Sigmoid colon (tissue), 4 donors: ENCODE data around the gene CTSA.

Source experiments
- EP300 ChIP-seq, 4 donors: sonication (generic); formaldehyde crosslinking; IDR thresholded peaks; one replicate each; pipeline ENCODE4 v1.6.1; 2017; ENCODE audit warnings: antibody characterized with exemption in 4 of 4
- POLR2A ChIP-seq, 2 donors: fragments of 450-650 bp; IDR thresholded peaks; one replicate each; pipeline ENCODE4 v1.6.1; 2016; ENCODE audit warnings: antibody characterized with exemption in 2 of 2, mild to moderate bottlenecking in 2 of 2, moderate library complexity in 2 of 2
- POLR2AphosphoS5 ChIP-seq, 4 donors: sonication (generic); formaldehyde crosslinking; IDR thresholded peaks; one replicate each; pipeline ENCODE4 v1.6.1; 2017; ENCODE audit warnings: antibody characterized with exemption in 4 of 4
- TF ChIP-seq, protein P1 (sequence below), 4 experiments: fragments of 450-650 bp in 3 of 4; fragments of 200-600 bp in 1 of 4; IDR thresholded peaks; one replicate each; pipeline ENCODE4 v1.5.1; 2016 to 2019; ENCODE audit warnings: antibody characterized with exemption in 4 of 4, mild to moderate bottlenecking in 3 of 4, moderate library complexity in 2 of 4

DNA sequence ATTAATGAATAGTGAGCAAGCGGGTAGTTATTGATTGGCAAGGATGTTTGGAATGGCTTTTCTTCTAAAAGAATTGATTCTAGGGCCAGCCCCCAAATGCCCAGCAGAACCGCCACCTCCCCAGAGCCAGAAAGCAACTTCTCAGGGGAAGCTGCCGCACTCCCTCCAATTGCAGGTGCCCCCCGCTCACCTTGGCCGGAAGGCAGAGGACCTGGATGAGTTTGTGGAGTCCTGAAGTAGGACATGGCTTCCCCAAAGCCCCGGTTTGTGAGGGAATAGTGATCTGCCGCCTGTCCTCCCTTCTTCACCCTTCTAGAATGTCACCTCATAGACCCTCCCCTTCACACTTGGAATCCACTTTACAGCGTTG is 3.8 kb upstream of the CTSA start, which contains the start of gene SPATA25:
- no peak for TF ChIP-seq POLR2A (IDR thresholded peaks at IDR 0.05)
- TF ChIP-seq, protein P1, sequence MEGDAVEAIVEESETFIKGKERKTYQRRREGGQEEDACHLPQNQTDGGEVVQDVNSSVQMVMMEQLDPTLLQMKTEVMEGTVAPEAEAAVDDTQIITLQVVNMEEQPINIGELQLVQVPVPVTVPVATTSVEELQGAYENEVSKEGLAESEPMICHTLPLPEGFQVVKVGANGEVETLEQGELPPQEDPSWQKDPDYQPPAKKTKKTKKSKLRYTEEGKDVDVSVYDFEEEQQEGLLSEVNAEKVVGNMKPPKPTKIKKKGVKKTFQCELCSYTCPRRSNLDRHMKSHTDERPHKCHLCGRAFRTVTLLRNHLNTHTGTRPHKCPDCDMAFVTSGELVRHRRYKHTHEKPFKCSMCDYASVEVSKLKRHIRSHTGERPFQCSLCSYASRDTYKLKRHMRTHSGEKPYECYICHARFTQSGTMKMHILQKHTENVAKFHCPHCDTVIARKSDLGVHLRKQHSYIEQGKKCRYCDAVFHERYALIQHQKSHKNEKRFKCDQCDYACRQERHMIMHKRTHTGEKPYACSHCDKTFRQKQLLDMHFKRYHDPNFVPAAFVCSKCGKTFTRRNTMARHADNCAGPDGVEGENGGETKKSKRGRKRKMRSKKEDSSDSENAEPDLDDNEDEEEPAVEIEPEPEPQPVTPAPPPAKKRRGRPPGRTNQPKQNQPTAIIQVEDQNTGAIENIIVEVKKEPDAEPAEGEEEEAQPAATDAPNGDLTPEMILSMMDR (IDR thresholded peaks at IDR 0.05): no peak
- no peak for TF ChIP-seq POLR2AphosphoS5 (IDR thresholded peaks at IDR 0.05)
- no peak for TF ChIP-seq EP300 (IDR thresholded peaks at IDR 0.05)
